ENCODE measurements around the gene TET3. TPM values are rescaled to one million over a fixed set of nuclear protein-coding genes. Genes with fewer than 3 reads are reported as not detected.

The TET3 gene
- polyA plus RNA-seq, 12 donors = 7.8 to 17.3 (median 9.6) TPM; not detected in 1

DNA sequence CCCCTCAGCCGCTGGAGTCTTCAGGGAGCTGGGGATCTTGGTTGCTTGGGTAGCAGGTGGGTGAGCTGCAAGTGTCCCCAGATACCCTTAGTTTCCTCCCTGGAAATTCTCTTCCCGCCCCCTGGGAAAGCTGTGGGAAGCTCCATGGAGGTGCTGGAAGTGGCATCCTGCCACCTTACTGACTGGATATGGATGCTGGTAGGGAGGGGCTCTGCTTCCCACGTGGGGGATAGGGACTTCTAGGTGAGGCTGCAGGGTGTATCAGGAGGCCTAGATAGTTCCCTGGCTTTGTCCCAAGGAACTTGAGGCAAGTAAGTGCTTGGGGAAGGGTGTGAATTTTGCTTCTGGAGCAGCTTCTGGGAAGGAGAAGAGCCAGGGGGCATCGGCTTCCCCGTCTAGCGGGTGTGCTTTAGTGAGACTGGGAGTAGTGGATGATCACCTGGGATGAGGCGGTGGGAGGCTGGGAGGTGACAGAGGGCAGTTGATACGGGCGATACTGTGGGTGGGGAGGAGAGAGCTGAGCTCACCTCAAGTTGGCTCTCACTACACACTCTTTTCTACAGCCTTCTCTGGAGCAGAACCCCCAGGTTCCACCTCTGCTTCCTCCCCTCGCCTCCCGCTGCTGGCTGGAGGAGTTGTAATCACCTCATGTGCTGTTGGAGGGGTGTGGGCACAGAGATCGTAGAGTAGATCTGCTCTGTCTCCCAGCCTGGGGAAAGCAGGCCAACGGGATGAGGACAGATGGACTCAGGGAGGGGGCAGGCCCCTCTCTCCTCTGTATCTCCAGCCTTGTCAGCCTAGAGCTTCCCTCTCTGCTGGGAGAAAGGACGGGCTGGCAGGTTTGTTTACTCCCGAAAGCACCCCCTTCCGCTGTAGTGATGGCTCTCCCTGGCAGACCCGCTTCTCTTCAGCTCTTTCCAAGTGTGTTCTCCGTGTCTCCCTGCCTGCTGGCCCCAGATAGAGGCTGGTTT is 19.8 kb downstream of the TET3 start:
- DNase-seq = no peak

DNA sequence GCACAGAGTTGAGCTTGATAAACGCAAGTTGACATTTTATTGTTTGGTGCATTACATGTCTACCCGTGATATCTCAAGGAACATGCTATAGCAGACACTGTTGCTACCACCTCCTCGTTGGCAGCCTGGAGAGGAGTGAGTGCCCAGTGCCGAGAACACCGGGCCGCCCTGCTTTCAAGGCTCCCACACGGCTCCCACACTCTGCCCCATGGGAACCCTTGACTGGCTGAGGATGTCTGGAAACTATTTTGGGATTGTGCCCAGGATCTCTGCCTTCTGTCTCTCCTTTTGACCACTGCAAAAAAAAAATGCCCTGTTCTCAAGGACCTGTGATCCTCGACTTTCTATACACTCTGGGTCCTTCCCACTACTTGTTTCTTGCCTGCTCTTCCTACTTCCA is 21.1 kb downstream of the TET3 start:
- no peak for DNase-seq

DNA sequence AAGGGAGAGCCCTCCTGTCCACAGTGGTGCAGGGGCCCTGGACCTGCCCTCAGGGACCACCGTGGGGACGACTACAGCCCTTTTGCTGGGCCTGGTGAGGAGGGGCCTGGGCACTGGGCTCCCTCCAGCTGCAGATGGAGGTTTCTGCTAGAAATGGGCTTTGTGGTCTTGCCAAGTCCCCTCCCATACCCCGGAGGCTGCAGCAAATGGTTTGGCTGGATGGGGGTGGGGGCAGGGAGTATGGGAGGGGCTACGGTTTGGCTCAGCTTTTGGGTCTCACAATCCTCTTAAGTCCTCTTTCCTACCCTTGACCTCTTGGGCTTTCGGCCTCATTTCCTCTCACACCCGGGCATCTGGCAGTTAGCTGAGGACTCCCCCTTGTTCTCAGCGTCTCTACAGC is 21.7 kb downstream of the TET3 start:
- DNase-seq = no peak

DNA sequence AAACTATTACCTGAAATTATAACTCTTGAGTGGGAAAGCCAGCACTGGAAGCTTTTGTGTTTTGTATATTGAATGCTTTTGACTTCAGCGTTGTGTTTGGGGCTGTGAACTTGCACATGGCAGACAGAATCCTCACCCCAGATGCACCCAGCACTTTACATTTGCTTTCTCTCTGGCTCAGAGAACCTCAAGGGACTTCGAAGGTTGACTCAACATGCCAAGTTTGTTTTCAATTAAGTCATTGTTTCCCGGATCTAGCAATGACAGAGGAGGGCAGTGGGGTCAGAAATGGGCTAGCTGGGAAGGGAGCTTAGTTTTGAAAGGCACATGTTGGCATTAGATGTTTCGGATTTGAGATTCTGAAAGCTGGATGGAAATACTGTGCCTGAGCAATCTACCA is 22.4 kb downstream of the TET3 start:
- no peak for DNase-seq

DNA sequence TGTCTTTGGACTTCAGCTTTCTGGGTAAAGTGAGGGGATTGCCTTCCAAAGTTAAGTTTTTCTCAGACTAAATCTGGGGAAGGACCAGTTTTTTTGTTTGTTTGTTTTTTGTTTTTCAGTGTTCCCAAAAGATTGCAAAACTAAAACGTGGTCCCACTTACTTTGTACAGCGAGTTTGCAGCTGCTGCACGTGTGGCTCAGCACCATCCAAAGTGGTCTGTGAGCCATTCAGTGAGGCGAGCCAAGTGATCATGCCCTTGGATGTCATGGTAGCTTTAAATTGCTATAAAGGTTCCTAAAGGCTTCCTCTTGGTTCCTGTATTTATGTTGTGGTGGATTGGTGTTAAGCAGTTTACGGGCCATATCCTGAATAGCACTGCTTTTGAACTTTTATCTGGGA is 23.0 kb downstream of the TET3 start:
- no peak for DNase-seq

DNA sequence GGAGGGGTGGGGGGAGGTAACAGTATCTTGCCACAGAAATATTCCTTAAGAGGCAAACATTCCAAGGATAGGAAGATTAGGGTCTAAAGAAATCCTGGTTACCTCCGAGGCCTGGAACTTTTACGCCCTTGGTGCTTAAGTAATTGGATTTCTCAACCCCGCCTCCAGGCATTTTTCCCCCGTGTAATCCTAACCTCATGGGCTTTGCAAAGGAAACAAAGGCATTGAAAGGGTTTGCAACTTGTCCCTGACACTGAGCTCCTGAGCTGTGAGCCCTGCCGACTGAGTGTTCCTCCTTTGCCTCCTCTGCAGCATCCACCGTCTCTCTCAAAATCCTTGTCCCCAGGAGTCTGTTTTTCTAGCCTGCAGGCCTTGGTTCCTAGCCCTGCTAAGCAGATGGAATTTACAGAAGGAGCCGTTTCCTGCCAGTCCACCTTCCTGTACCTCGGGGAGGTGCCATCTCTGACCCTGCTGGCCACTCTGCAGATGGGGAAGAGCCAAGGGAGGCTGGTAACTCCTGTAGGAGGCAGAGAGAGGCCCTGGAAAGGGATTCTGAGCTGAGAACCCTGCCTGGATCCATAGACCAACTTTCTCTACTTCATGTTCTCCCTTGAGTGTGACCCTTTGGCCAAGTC is 24.2 kb downstream of the TET3 start:
- DNase-seq = no peak

DNA sequence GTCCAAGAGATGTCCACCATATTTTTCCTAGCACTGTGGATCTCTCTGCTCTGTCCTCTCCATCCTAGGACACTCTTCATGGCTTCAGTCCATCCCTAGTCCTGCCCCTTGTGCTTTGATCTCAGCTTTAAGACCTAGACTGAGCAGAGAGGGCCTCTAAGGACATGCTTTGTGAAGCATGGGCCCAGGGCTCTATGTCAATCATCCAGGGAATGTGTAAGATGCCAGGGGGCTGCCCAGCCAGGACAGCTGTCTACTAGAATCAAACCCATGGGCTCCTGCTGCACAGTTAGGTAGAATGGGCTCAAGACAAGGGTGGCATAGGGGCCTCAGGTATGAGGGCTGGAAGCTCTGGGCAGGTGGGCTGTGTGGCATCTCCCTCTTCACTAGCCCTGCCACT is 24.9 kb downstream of the TET3 start:
- DNase-seq = no peak

DNA sequence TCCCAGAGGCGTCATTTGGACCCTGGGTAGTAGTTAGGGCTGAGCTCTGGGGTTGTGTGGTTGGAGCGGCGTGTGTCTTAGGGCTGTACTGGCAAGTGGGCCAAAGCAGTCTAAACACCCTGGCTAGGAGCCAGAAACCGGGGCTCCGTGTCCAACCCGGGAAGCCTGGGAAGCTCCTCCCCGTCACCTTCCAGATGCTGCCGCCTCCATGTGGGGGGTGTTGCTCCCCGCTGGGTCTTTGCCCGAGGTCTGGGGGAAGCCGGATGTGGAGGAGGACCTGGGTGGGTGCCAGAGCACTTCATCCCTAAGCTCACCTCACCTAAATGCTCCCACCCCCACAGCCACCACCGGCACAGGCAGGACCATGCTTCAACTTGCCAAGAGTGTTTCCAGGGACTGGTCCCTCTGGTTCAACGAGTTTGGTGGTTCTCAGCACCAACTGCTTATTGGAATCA is 25.4 kb downstream of the TET3 start:
- DNase-seq = no peak

DNA sequence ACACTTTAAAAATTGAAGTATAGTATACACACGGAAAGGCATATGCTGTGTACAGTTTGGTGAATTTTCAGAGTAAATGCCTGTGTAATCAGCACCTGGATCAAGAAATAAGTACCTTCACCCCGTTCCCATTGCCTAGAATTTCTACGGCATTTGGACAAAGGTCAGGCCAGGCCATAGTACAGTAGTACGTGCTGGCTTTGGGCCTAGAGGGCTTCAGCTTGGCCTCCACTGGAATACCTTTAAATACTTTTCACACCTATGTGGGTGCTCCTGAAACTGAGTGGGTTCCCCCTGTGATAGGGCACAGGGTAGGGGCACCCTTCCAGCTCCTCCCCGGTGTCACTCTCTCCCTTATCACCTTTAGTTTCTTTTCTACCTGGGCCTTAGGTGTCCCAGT is 26.5 kb downstream of the TET3 start:
- DNase-seq = no peak

DNA sequence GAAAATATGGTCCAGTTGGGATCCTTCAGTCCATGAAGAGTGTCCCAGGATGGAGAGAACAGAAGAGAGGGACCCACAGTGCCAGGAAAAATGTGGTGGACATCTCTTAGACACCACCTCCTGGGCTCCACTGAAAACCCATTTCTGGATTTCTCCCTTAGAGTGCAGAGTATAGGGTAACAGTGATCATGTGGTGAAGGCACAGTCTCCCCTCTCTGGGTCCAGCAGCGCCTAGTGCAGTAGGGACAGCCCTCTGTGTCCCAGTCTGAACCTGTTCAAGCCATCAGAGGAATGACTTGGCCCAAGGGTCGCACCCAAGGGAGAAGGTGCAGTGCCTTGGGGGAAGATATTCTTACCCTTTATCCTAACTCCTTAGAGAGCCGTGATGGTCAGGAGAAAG is 30.1 kb downstream of the TET3 start:
- no peak for DNase-seq

DNA sequence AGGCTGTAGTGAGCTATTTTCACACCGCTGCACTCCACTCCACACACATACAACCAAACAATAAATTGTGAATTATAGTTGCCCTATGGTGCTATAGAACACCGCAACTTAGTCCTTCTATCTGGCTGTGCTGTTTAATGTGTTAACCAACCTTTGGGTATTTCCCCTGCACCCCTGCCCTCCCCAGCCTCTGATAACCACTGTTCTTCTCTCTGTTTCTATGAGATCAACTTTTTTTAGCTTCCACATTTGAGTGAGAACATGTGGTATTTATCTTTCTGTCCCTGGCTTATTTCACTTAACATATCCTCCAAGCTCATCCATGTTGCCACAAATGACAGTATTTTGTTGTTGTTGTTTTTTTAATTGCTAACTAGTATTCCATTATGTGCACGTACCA is 32.5 kb downstream of the TET3 start:
- DNase-seq = no peak

DNA sequence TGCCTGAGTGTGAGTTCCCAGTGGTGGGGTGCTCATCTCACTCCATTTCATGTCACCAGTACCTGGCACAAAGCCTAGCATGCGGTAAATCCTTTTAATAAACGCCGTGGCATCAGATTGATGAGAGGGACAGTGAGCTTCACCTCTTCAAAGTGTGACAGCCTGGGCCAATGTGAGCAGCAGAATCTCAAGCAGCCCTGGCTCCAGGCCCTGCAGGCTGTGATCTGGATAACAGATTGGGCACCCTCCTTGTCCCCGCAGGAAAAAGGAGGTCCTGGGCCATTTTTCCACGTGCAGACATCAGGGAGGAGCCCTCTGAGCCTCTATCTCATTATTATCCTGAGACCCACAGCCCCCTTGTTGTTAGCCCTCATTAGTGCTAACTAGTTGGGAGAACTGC is 34.8 kb downstream of the TET3 start:
- no peak for DNase-seq

DNA sequence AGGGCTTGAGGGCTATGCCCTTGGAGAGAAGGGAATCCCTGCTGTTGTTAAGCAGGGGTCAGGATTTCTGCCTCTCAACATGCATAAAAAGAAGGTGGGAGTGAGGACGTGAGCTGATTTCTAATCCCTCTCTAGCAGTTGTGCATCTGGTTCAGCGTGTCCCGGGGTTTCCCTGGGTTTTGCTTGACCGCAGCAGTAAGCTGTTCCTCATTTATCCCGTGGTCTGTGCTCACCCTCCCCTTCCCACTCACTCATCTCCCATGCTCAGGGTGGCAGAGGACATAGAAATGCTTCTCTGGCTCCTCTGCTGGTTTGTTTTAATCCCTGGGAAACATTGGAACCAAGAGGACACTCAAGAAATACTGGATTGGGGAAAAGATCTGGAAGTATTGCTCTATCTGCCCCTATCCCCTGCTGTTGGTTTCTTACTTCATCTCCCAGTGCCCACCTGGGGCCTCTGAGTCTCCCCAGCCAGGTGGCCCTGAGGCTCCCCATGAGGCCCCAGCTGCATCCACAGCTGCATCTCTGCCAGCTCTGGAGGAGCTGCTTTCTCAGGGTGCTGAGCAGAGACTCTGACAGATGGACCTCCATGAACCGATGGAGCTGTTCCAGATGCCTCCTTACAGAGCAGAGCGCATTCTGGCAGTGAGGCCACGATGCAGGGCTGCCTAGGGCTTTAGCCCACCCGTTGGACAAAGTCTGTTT is 36.1 kb downstream of the TET3 start:
- no peak for DNase-seq

DNA sequence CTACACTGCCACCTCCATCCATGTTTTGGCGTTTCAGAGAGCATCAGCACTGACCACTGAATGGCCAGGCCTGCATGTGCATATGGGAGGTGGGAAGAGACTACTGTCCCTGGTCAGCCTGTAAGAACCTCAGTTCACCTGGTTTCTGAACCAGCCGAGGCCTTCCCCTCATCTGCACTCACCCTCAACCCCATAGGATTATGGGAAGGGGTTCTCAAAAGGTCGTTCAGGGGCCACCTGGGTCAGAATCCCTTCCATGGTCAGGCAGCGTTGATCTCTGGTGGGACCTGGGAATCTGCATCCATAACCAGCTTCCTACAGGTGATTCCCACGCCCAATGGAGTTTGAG is 36.7 kb downstream of the TET3 start:
- no peak for DNase-seq

DNA sequence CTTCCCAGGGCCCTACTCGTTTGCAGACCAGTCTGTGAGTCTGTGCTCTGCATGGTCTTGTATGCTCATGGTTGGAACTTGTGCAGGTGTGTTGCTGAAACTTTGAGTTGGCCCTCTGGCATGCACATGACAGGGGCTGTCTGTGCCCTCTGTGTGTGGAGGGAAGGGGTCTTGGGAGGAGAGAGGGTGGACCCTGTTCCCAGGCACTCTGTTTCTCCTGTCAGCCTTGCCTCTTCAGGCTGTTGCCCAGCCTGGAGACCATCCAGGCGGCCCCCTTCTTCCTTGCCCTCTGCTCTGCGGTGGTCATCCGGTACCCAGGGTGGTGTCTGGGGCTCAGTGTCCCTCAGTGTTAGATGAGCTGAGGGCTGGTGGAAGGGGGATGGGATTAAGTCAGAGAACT is 39.5 kb downstream of the TET3 start:
- no peak for DNase-seq

DNA sequence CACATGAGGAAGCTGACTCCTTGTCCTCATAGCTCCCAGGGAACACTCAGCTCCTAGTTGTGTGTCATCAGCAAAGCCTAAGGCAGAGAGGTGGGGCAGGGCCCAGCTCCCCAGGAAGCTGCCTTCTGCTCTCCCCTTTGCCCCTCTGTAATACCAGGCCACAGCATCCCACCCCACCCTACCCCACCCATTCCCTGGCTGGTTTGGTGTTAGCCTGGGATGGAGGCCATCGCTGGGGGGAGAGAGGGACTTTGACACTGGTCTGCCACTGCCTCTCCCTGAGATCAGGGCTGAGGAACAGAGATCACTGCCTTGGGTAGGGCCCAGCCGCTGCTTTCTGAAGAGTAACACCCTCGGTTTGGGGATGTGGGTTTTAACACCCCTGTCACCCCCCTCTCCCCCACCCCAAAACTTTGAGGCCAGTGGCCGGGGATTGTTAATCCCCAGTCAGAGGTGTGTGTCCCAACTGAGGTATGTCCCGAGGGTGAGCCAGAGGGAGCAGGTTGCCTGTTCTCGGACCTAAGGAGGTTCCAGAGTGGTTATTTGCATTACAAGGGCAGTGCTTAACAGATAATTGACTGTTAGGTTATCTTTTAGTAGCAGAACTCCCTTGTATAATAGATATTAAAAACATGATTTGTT is 41.4 kb downstream of the TET3 start:
- DNase-seq = no peak

DNA sequence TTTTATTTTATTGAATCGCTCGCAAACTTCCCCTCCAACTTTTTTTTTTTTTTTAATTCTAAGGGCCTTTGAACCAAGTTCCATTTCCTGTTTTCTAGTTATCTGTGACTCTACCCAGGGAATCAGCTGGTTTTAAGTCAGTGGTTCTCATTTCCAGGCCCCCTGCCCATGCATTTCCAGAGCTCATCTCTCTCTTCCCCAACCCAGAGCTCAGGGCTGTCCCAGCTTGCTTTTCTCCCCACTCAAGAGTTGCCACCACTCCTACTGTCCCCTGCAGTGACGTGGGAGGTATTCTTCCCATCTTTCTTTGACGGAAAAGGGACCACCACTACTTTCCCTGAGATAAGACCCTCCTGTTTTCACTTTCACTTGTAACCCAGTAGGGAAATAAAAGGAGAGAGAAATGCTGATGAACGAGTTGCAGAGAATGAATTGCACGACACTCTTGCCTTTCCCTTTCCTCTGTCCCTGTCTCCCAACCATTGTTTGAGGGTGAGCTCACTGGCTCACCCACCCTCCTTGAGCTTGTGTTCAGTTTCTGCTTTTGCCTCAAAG is 42.1 kb downstream of the TET3 start:
- DNase-seq = no peak

DNA sequence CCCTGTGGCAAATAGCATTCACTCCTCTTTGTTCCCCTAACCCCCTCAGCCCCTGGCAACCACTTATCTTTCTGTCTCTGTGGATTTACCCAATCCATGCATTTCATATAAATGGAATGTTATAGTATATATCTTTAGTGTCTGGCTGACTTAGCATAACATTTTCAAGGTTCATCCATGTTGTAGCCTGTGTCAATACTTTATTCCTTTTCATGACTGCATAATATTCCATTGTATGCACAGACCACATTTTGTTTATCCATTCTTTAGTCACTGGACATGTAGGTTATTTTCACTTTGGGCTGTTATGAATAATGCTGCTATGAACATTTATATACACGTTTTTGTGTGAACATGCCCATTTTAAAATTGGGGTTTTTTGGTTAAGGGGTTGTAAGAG is 42.8 kb downstream of the TET3 start:
- DNase-seq = no peak

DNA sequence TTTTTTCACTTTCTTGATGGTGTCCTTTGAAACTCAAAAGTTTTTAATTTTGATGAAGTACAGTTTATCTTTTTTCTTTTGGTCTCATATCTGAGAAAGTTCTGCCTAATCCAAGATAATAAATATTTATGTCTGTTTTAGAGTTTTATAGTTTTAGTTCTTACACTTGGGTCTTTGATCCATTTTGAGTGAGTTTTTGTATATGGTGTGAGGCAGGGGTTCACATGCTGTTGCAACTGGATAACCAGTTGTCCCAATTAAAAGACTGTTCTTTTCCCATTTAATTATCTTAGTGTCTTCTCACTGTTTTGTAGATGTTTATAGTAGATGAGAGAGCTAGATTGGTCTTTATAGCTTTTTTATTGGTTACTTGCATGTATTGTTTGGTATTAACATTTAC is 43.6 kb downstream of the TET3 start:
- no peak for DNase-seq

DNA sequence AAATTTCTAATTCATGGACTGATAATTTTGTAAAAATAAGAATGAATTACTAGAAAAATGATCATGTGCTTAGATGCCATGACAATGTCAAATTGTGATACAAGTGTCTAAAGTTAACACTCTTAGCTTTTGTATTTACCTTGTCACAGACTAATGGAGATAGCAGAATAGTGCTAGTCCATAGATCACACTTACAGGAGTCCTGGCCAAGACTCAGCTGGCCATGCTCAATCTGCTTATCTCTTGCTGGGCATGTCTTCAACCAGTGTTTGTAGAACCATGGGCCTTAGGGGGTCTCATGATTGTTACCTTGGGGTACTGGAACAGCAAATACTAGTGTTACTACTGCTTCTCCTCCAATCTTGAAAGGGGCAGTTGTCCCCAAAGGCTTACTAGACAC is 44.0 kb downstream of the TET3 start:
- no peak for DNase-seq

DNA sequence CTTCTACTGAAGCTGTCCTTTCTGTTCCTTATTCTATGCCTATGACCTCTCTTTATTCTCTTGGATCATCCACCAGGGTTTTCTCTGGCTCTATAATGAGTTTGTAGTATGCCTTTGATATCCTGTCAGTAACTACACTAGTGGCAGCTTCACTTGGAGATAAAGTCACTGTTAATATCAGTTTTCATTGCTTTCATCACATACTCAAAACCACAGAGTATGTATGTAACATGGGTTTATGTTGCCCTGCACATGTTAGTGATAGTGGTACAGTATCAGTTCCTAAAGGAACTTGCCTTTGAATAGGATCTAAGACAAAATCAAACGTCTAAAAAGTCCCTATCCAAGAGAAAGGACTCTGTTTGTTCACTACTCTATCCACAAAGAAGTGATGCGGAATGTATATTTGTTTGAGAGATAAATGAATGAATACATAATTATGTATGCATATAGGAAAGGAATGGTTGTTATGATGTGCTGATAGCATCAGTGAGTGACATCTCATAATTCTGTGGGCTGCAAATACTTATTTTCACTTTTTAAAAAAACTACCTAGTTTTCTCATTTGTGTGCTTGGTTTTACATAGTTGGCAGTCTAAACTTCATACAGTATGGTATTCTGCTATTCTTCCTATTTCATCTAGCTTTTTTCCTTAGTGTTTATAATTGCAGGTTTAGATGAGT is 45.1 kb downstream of the TET3 start:
- DNase-seq = no peak

Data from muscle of arm (tissue), 12 donors.